ENCODE measurements around the gene SLC13A2.

The SLC13A2 gene

DNA sequence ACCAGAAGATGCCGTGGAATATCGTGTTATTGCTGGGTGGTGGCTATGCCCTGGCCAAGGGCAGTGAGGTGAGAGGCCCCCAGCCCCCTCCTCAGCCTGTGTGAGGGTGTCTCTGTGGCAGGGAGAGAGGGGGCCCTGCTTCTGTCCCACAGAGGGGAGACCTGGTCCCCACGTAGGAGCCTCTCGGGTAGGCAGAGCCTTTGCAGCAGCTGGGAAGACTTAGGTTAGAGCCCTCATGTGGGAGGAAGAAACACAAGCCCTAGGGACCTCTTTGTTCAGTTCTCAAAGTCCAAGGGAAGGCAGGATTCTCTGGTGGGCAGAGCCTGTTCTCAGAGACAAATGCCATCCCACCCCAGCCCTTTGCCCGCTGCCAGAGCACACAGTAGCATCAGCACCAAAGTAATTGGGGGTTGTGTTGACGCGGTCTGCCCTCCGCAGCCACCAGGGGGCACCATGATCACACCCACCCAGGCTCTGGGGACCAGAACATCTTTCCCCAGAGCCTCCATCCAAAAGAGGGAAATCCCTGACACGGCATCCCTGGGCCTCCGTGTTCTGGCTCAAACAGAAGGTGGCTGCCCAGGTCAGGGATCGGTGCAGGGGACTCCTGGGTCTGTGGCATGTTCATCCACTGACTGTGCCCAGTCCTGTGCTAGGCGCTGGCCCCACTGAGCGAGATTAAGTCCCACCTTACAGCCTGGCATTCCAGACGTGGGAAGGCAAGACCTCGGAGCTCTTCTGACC, 21.2 kb downstream of the SLC13A2 start:
- Histone ChIP-seq H3K79me1 (replicated peaks; ENCODE audit: low read length, poor library complexity, severe bottlenecking) (no peaks in the 10 kb centered on the region), H2BK12ac (ENCODE audit: low read length in 2 of 2) (peak overlapping the region in 1 of 2 experiments; percentile 33), H3K9ac (ENCODE audit: low read length) (no peak overlapping the region), H3K27ac (ENCODE audit: low read length, poor library complexity, severe bottlenecking) (no peak overlapping the region), H3K9me3 (ENCODE audit: control insufficient read depth, low read length) (no peaks in the 10 kb centered on the region), H2AFZ (ENCODE audit: low read depth, low read length) (no peak overlapping the region), H2BK5ac (ENCODE audit: low read depth, low read length, poor library complexity, severe bottlenecking) (no peak overlapping the region), H3K27me3 (ENCODE audit: control insufficient read depth in 1 of 2, insufficient read depth in 1 of 2, low read length in 2 of 2) (peaks cover 50 to 55% of the 10 kb centered on the region in 2 experiments), H3K18ac (ENCODE audit: low read depth in 1 of 2, low read length in 2 of 2) (no peak overlapping the region), H3K4me2 (ENCODE audit: low read length, poor library complexity, severe bottlenecking) (no peak overlapping the region), H3K4me1 (ENCODE audit: control insufficient read depth, insufficient read depth, low read depth, low read length) (peaks cover 10% of the 10 kb centered on the region), H4K91ac (ENCODE audit: low read length) (peak overlapping the region; percentile 29), H2BK15ac (ENCODE audit: low read depth, poor library complexity, severe bottlenecking) (no peak overlapping the region), H2BK120ac (ENCODE audit: low read depth, low read length) (no peak overlapping the region), H3K4ac (ENCODE audit: low read depth in 1 of 2, low read length in 2 of 2) (no peak overlapping the region), H3K23ac (ENCODE audit: low read length in 2 of 2) (no peak overlapping the region), H3K4me3 (ENCODE audit: insufficient read depth in 1 of 2, low read depth in 1 of 2, low read length in 2 of 2) (no peak overlapping the region), H3K14ac (ENCODE audit: low read length in 2 of 2) (no peak overlapping the region), H2AK5ac (ENCODE audit: low read length, severe bottlenecking) (no peak overlapping the region), H4K8ac (ENCODE audit: low read length) (no peak overlapping the region), H3K36me3 (ENCODE audit: control insufficient read depth in 1 of 2, insufficient read depth in 2 of 2, low read depth in 1 of 2, low read length in 2 of 2) (peaks cover 0 to 3% of the 10 kb centered on the region in 2 experiments)
- WGBS, result 44% methylated on average over 15 of the region's 15 CpGs
- peak; percentile 63 for DNase-seq

GRCh38 chr17:28495635-28496034, 22.2 kb downstream of the SLC13A2 start:
- no peak overlapping the region for H2BK5ac ChIP-seq (ENCODE audit: low read depth, low read length, poor library complexity, severe bottlenecking)
- H3K23ac ChIP-seq (ENCODE audit: low read length in 2 of 2), result no peak overlapping the region
- no peak overlapping the region for H2AK5ac ChIP-seq (ENCODE audit: low read length, severe bottlenecking)
- WGBS, result 88% methylated on average over 8 of the region's 8 CpGs
- H3K14ac ChIP-seq (ENCODE audit: low read length in 2 of 2), result no peak overlapping the region
- no peak overlapping the region for H2BK12ac ChIP-seq (ENCODE audit: low read length in 2 of 2)
- H3K79me1 ChIP-seq (replicated peaks; ENCODE audit: low read length, poor library complexity, severe bottlenecking), result no peaks in the 10 kb centered on the region
- H3K4me3 ChIP-seq (ENCODE audit: insufficient read depth in 1 of 2, low read depth in 1 of 2, low read length in 2 of 2), result peak overlapping the region in 1 of 2 experiments; percentile 14
- no peak overlapping the region for H3K4me2 ChIP-seq (ENCODE audit: low read length, poor library complexity, severe bottlenecking)
- no peak overlapping the region for H3K18ac ChIP-seq (ENCODE audit: low read depth in 1 of 2, low read length in 2 of 2)
- H3K4ac ChIP-seq (ENCODE audit: low read depth in 1 of 2, low read length in 2 of 2), result no peak overlapping the region
- H3K27ac ChIP-seq (ENCODE audit: low read length, poor library complexity, severe bottlenecking), result no peak overlapping the region
- H2BK120ac ChIP-seq (ENCODE audit: low read depth, low read length), result no peak overlapping the region
- no peak overlapping the region for H4K91ac ChIP-seq (ENCODE audit: low read length)
- H4K8ac ChIP-seq (ENCODE audit: low read length), result no peak overlapping the region
- H3K36me3 ChIP-seq (ENCODE audit: control insufficient read depth in 1 of 2, insufficient read depth in 2 of 2, low read depth in 1 of 2, low read length in 2 of 2), result peaks cover 0 to 3% of the 10 kb centered on the region in 2 experiments
- peaks cover 58 to 65% of the 10 kb centered on the region in 2 experiments for H3K27me3 ChIP-seq (ENCODE audit: control insufficient read depth in 1 of 2, insufficient read depth in 1 of 2, low read length in 2 of 2)
- no peak overlapping the region for H3K9ac ChIP-seq (ENCODE audit: low read length)
- H2AFZ ChIP-seq (ENCODE audit: low read depth, low read length), result no peak overlapping the region
- H2BK15ac ChIP-seq (ENCODE audit: low read depth, poor library complexity, severe bottlenecking), result no peak overlapping the region
- peaks cover 10% of the 10 kb centered on the region for H3K4me1 ChIP-seq (ENCODE audit: control insufficient read depth, insufficient read depth, low read depth, low read length)
- DNase-seq, result no peak
- no peaks in the 10 kb centered on the region for H3K9me3 ChIP-seq (ENCODE audit: control insufficient read depth, low read length)

GRCh38 chr17:28497931-28498330, 24.5 kb downstream of the SLC13A2 start:
- H3K9ac ChIP-seq (ENCODE audit: low read length), result no peak overlapping the region
- H2AK5ac ChIP-seq (ENCODE audit: low read length, severe bottlenecking), result no peak overlapping the region
- H3K36me3 ChIP-seq (ENCODE audit: control insufficient read depth in 1 of 2, insufficient read depth in 2 of 2, low read depth in 1 of 2, low read length in 2 of 2), result no peaks in the 10 kb centered on the region
- no peak overlapping the region for H2BK5ac ChIP-seq (ENCODE audit: low read depth, low read length, poor library complexity, severe bottlenecking)
- H3K14ac ChIP-seq (ENCODE audit: low read length in 2 of 2), result no peak overlapping the region
- no peak overlapping the region for H3K4me2 ChIP-seq (ENCODE audit: low read length, poor library complexity, severe bottlenecking)
- peaks cover 47 to 61% of the 10 kb centered on the region in 2 experiments for H3K27me3 ChIP-seq (ENCODE audit: control insufficient read depth in 1 of 2, insufficient read depth in 1 of 2, low read length in 2 of 2)
- no peaks in the 10 kb centered on the region for H3K9me3 ChIP-seq (ENCODE audit: control insufficient read depth, low read length)
- no peak overlapping the region for H3K27ac ChIP-seq (ENCODE audit: low read length, poor library complexity, severe bottlenecking)
- no peak overlapping the region for H3K18ac ChIP-seq (ENCODE audit: low read depth in 1 of 2, low read length in 2 of 2)
- H3K23ac ChIP-seq (ENCODE audit: low read length in 2 of 2), result no peak overlapping the region
- no peak overlapping the region for H2BK15ac ChIP-seq (ENCODE audit: low read depth, poor library complexity, severe bottlenecking)
- no peak overlapping the region for H4K8ac ChIP-seq (ENCODE audit: low read length)
- WGBS, result 40% methylated on average over 7 of the region's 9 CpGs
- no peak overlapping the region for H2BK12ac ChIP-seq (ENCODE audit: low read length in 2 of 2)
- H4K91ac ChIP-seq (ENCODE audit: low read length), result no peak overlapping the region
- no peak for DNase-seq
- H2BK120ac ChIP-seq (ENCODE audit: low read depth, low read length), result no peak overlapping the region
- peaks cover 12% of the 10 kb centered on the region for H3K4me1 ChIP-seq (ENCODE audit: control insufficient read depth, insufficient read depth, low read depth, low read length)
- H3K4me3 ChIP-seq (ENCODE audit: insufficient read depth in 1 of 2, low read depth in 1 of 2, low read length in 2 of 2), result no peak overlapping the region
- H2AFZ ChIP-seq (ENCODE audit: low read depth, low read length), result no peak overlapping the region
- no peaks in the 10 kb centered on the region for H3K79me1 ChIP-seq (replicated peaks; ENCODE audit: low read length, poor library complexity, severe bottlenecking)
- no peak overlapping the region for H3K4ac ChIP-seq (ENCODE audit: low read depth in 1 of 2, low read length in 2 of 2)

DNA sequence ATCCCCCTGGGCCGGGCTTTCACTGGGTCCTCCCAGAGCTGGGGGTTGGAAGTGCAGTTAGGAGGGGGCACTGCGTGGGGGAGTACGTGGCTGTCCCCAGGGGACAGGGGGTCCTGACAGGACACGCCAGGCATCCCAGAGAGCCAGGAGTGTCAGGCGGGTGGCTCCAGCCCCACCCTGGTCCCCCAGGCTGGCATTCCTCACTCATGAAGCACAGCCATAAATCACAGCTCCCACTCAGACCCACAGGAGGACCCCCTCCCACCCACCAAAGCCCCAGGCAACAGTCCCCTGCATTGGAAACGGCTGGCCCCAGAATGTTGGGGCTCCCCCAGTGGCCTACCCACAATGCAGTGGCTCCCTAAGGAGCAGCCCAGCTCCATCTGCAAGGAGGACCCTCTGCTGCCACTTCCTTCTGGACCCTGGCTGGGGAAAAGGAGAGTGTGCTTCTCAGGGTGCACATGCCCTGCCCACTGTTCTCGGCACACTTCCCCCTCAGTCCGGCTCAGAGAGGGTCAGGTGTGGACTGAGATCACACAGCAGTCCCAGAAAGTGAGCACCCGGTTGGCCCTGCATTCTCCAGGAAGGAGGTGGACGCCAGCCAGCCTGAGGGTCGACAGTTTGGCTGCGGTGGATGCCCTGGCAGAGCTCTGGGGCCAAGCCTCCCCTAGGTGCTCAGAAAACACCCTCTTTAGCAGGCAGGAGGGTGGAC, 25.4 kb downstream of the SLC13A2 start:
- Histone ChIP-seq H3K4me3 (ENCODE audit: insufficient read depth in 1 of 2, low read depth in 1 of 2, low read length in 2 of 2) (no peak overlapping the region), H4K91ac (ENCODE audit: low read length) (no peak overlapping the region), H3K27ac (ENCODE audit: low read length, poor library complexity, severe bottlenecking) (no peak overlapping the region), H2BK5ac (ENCODE audit: low read depth, low read length, poor library complexity, severe bottlenecking) (no peak overlapping the region), H2BK15ac (ENCODE audit: low read depth, poor library complexity, severe bottlenecking) (no peak overlapping the region), H2BK12ac (ENCODE audit: low read length in 2 of 2) (no peak overlapping the region), H4K8ac (ENCODE audit: low read length) (no peak overlapping the region), H3K23ac (ENCODE audit: low read length in 2 of 2) (no peak overlapping the region), H3K4me1 (ENCODE audit: control insufficient read depth, insufficient read depth, low read depth, low read length) (peaks cover 5% of the 10 kb centered on the region), H3K27me3 (ENCODE audit: control insufficient read depth in 1 of 2, insufficient read depth in 1 of 2, low read length in 2 of 2) (peaks cover 49 to 61% of the 10 kb centered on the region in 2 experiments), H3K9me3 (ENCODE audit: control insufficient read depth, low read length) (no peaks in the 10 kb centered on the region), H2AK5ac (ENCODE audit: low read length, severe bottlenecking) (no peak overlapping the region), H3K36me3 (ENCODE audit: control insufficient read depth in 1 of 2, insufficient read depth in 2 of 2, low read depth in 1 of 2, low read length in 2 of 2) (no peaks in the 10 kb centered on the region), H3K4me2 (ENCODE audit: low read length, poor library complexity, severe bottlenecking) (no peak overlapping the region), H3K18ac (ENCODE audit: low read depth in 1 of 2, low read length in 2 of 2) (no peak overlapping the region), H3K9ac (ENCODE audit: low read length) (no peak overlapping the region), H2BK120ac (ENCODE audit: low read depth, low read length) (no peak overlapping the region), H2AFZ (ENCODE audit: low read depth, low read length) (no peak overlapping the region), H3K14ac (ENCODE audit: low read length in 2 of 2) (no peak overlapping the region), H3K79me1 (replicated peaks; ENCODE audit: low read length, poor library complexity, severe bottlenecking) (no peaks in the 10 kb centered on the region), H3K4ac (ENCODE audit: low read depth in 1 of 2, low read length in 2 of 2) (no peak overlapping the region)
- WGBS, result 80% methylated on average over 11 of the region's 12 CpGs
- DNase-seq, result no peak
